ENCODE measurements around the gene NR2C2AP.

- TF ChIP-seq CTCF (IDR thresholded peaks at IDR 0.05; ENCODE audit: low read depth, low read length, poor library complexity, severe bottlenecking), result no peak
- no peak for TF ChIP-seq EZH2phosphoT487 (IDR thresholded peaks at IDR 0.05; ENCODE audit: borderline replicate concordance, low read length)
These were observed 33.0 kb upstream of the NR2C2AP start for GRCh38 chr19:19236173-19236572.

All from DOHH2 (cell line).